ENCODE data around the gene ZSWIM5. TPM values are rescaled to one million over a fixed set of nuclear protein-coding genes. Genes with fewer than 3 reads are reported as not detected.

Gene ZSWIM5
- total RNA-seq, 2 donors from 2014 or later: 2.0 to 3.5 TPM

DNA sequence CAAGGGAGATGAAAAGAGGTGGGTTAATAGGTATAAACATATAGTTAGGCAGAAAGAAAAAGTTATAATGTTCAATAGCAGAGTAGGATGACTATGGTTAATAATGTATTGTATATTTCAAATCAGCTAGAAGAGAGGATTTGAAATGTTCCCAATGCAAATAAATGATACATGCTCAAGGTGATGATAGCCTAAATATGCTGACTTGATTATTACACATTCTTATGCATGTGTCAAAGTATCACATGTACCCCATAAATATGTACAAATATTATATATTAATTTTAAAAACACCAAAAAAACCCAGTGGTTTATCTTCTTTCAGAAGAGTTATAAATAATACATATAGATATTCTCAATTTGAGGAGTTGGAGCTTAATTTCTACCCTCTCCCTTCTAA, 38.3 kb upstream of the ZSWIM5 start:
- H3K4me3 ChIP-seq: no peak overlapping the region

GRCh38 chr1:45243476-45244343, 37.3 kb upstream of the ZSWIM5 start:
- H3K27ac ChIP-seq: no peak overlapping the region
- no peak for ATAC-seq (ENCODE audit: insufficient number of reproducible peaks, low FRiP score, low read depth)

More for the DNA sequence above, 38.3 kb upstream of the ZSWIM5 start:
- no peak for ATAC-seq (ENCODE audit: insufficient number of reproducible peaks, low FRiP score, low read depth)
- Histone ChIP-seq H3K27me3 (replicated peaks; ENCODE audit: insufficient read depth) (no peaks in the 10 kb centered on the region), H3K9me3 (no peaks in the 10 kb centered on the region), H3K27ac (no peak overlapping the region), H3K36me3 (no peaks in the 10 kb centered on the region), H3K4me1 (ENCODE audit: control insufficient read depth in 1 of 2, low read depth in 2 of 2) (no peaks in the 10 kb centered on the region)
- TF ChIP-seq, protein P1, sequence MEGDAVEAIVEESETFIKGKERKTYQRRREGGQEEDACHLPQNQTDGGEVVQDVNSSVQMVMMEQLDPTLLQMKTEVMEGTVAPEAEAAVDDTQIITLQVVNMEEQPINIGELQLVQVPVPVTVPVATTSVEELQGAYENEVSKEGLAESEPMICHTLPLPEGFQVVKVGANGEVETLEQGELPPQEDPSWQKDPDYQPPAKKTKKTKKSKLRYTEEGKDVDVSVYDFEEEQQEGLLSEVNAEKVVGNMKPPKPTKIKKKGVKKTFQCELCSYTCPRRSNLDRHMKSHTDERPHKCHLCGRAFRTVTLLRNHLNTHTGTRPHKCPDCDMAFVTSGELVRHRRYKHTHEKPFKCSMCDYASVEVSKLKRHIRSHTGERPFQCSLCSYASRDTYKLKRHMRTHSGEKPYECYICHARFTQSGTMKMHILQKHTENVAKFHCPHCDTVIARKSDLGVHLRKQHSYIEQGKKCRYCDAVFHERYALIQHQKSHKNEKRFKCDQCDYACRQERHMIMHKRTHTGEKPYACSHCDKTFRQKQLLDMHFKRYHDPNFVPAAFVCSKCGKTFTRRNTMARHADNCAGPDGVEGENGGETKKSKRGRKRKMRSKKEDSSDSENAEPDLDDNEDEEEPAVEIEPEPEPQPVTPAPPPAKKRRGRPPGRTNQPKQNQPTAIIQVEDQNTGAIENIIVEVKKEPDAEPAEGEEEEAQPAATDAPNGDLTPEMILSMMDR (IDR thresholded peaks at IDR 0.05): no peak
- DNase-seq (ENCODE audit: low spot score): no peak

GRCh38 chr1:45238846-45239245, 32.4 kb upstream of the ZSWIM5 start:
- ATAC-seq (ENCODE audit: insufficient number of reproducible peaks, low FRiP score, low read depth): no peak
- no peak overlapping the region for H3K4me3 ChIP-seq
- H3K27ac ChIP-seq: no peak overlapping the region
- no peaks in the 10 kb centered on the region for H3K36me3 ChIP-seq
- no peak for DNase-seq (ENCODE audit: low spot score)
- TF ChIP-seq, protein P1 (IDR thresholded peaks at IDR 0.05): no peak
- no peaks in the 10 kb centered on the region for H3K27me3 ChIP-seq (replicated peaks; ENCODE audit: insufficient read depth)
- no peaks in the 10 kb centered on the region for H3K4me1 ChIP-seq (ENCODE audit: control insufficient read depth in 1 of 2, low read depth in 2 of 2)
- no peaks in the 10 kb centered on the region for H3K9me3 ChIP-seq

More at GRCh38 chr1:45243476-45244343, 37.3 kb upstream of the ZSWIM5 start:
- DNase-seq (ENCODE audit: low spot score): no peak
- TF ChIP-seq, protein P1 (IDR thresholded peaks at IDR 0.05): no peak
- Histone ChIP-seq H3K4me3 (no peak overlapping the region), H3K9me3 (no peaks in the 10 kb centered on the region), H3K27me3 (replicated peaks; ENCODE audit: insufficient read depth) (no peaks in the 10 kb centered on the region), H3K4me1 (ENCODE audit: control insufficient read depth in 1 of 2, low read depth in 2 of 2) (no peaks in the 10 kb centered on the region), H3K36me3 (no peaks in the 10 kb centered on the region)

DNA sequence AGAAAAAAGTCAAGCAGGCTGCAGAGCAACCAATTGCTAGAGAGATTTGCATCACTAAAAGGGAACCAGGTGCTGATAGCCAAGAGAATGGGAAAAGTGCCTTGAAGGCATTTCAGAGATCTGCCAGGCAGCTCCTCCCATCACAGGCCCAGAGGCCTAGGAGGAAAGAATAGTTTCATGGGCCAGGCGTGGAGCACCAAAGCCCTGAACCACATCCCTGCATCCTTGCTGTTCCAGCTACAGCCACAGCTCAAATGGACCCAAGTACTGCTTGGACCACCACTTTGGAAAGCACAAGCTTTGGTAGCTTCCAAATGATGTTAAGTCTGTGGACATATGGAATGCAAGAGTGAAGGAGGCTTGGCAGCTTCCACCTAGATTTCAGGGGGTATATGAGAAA, 29.7 kb upstream of the ZSWIM5 start:
- TF ChIP-seq, protein P1 (IDR thresholded peaks at IDR 0.05): no peak
- no peak for DNase-seq (ENCODE audit: low spot score)
- no peaks in the 10 kb centered on the region for H3K9me3 ChIP-seq
- no peak for ATAC-seq (ENCODE audit: insufficient number of reproducible peaks, low FRiP score, low read depth)
- H3K27me3 ChIP-seq (replicated peaks; ENCODE audit: insufficient read depth): no peaks in the 10 kb centered on the region
- H3K4me3 ChIP-seq: no peak overlapping the region
- H3K36me3 ChIP-seq: no peaks in the 10 kb centered on the region
- no peaks in the 10 kb centered on the region for H3K4me1 ChIP-seq (ENCODE audit: control insufficient read depth in 1 of 2, low read depth in 2 of 2)
- no peak overlapping the region for H3K27ac ChIP-seq

GRCh38 chr1:45230537-45230936, 24.1 kb upstream of the ZSWIM5 start:
- DNase-seq (ENCODE audit: low spot score) (no peak), ATAC-seq (ENCODE audit: insufficient number of reproducible peaks, low FRiP score, low read depth) (no peak)
- H3K36me3 ChIP-seq: no peaks in the 10 kb centered on the region
- TF ChIP-seq, protein P1 (IDR thresholded peaks at IDR 0.05): no peak
- H3K4me1 ChIP-seq (ENCODE audit: control insufficient read depth in 1 of 2, low read depth in 2 of 2): no peaks in the 10 kb centered on the region
- no peaks in the 10 kb centered on the region for H3K9me3 ChIP-seq
- no peak overlapping the region for H3K27ac ChIP-seq
- H3K4me3 ChIP-seq: no peak overlapping the region
- no peaks in the 10 kb centered on the region for H3K27me3 ChIP-seq (replicated peaks; ENCODE audit: insufficient read depth)

Data from thoracic aorta (tissue), 2 donors.